Ishikawa (cell line): ENCODE measurements around the gene PRSS27.

ENCODE experiments used
- CEBPB ChIP-seq: IDR thresholded peaks from 2 replicates; pipeline ENCODE4 v1.6.1; 2012
- CREB1 ChIP-seq: IDR thresholded peaks from 2 replicates; pipeline ENCODE4 v1.6.1; 2012; ENCODE audit warnings: low read depth
- EGR1 ChIP-seq: IDR thresholded peaks from 2 replicates; pipeline ENCODE4 v1.6.1; 2012
- EP300 ChIP-seq: IDR thresholded peaks from 2 replicates; pipeline ENCODE4 v1.6.1; 2012; ENCODE audit warnings: borderline replicate concordance
- FOXM1 ChIP-seq: IDR thresholded peaks from 2 replicates; pipeline ENCODE4 v1.6.1; 2012; ENCODE audit warnings: low read depth, borderline replicate concordance
- MAX ChIP-seq: IDR thresholded peaks from 2 replicates; pipeline ENCODE4 v1.6.1; 2012
- NFIC ChIP-seq: IDR thresholded peaks from 2 replicates; pipeline ENCODE4 v1.6.1; 2012
- RAD21 ChIP-seq: IDR thresholded peaks from 2 replicates; pipeline ENCODE4 v1.6.1; 2012; ENCODE audit warnings: low read depth
- TAF1 ChIP-seq: IDR thresholded peaks from 2 replicates; pipeline ENCODE4 v1.6.1; 2012; ENCODE audit warnings: low read depth, mild to moderate bottlenecking
- TCF12 ChIP-seq: IDR thresholded peaks from 2 replicates; pipeline ENCODE4 v1.6.1; 2012; ENCODE audit warnings: low read depth
- TEAD4 ChIP-seq: IDR thresholded peaks from 2 replicates; pipeline ENCODE4 v1.6.1; 2012
- YY1 ChIP-seq: IDR thresholded peaks from 2 replicates; pipeline ENCODE4 v1.6.1; 2012; ENCODE audit warnings: low read depth
- ZBTB7A ChIP-seq: IDR thresholded peaks from 2 replicates; pipeline ENCODE4 v1.6.1; 2012; ENCODE audit warnings: low read depth
- TF ChIP-seq, protein P1 (sequence below): IDR thresholded peaks from 2 replicates; pipeline ENCODE4 v1.6.1; 2012; ENCODE audit warnings: low read depth, mild to moderate bottlenecking
- TF ChIP-seq, protein P2 (sequence below): IDR thresholded peaks from 2 replicates; pipeline ENCODE4 v1.6.1; 2012

PRSS27 gene

DNA sequence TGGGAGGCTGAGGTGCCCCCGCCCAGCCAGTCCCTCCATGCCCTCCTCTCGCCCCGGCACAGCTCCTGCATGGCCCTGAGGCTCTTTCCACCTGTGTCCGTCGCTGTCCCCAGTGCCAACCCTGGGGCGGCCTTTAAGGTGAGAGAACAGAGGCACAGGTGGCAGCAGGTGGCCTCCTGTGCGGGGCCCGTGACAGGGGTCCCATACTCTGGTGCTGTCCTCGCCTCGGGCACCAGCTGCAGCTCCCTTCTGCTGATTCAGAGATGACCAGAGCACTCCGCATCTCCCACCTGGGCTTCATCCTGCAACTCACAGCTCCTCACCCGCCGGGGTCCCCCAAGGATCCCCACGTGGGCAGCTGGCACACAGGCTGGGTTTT, 8.0 kb downstream of the PRSS27 start:
- no peak for TF ChIP-seq NFIC
- TF ChIP-seq, protein P1, sequence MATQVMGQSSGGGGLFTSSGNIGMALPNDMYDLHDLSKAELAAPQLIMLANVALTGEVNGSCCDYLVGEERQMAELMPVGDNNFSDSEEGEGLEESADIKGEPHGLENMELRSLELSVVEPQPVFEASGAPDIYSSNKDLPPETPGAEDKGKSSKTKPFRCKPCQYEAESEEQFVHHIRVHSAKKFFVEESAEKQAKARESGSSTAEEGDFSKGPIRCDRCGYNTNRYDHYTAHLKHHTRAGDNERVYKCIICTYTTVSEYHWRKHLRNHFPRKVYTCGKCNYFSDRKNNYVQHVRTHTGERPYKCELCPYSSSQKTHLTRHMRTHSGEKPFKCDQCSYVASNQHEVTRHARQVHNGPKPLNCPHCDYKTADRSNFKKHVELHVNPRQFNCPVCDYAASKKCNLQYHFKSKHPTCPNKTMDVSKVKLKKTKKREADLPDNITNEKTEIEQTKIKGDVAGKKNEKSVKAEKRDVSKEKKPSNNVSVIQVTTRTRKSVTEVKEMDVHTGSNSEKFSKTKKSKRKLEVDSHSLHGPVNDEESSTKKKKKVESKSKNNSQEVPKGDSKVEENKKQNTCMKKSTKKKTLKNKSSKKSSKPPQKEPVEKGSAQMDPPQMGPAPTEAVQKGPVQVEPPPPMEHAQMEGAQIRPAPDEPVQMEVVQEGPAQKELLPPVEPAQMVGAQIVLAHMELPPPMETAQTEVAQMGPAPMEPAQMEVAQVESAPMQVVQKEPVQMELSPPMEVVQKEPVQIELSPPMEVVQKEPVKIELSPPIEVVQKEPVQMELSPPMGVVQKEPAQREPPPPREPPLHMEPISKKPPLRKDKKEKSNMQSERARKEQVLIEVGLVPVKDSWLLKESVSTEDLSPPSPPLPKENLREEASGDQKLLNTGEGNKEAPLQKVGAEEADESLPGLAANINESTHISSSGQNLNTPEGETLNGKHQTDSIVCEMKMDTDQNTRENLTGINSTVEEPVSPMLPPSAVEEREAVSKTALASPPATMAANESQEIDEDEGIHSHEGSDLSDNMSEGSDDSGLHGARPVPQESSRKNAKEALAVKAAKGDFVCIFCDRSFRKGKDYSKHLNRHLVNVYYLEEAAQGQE, result no peak
- no peak for TF ChIP-seq TAF1
- no peak for TF ChIP-seq CEBPB
- TF ChIP-seq ZBTB7A, result no peak
- TF ChIP-seq FOXM1, result no peak
- no peak for TF ChIP-seq EP300
- no peak for TF ChIP-seq MAX
- TF ChIP-seq TCF12, result no peak
- no peak for TF ChIP-seq CREB1
- no peak for TF ChIP-seq RAD21
- TF ChIP-seq EGR1, result no peak
- TF ChIP-seq TEAD4, result no peak
- no peak for TF ChIP-seq YY1
- TF ChIP-seq, protein P2, sequence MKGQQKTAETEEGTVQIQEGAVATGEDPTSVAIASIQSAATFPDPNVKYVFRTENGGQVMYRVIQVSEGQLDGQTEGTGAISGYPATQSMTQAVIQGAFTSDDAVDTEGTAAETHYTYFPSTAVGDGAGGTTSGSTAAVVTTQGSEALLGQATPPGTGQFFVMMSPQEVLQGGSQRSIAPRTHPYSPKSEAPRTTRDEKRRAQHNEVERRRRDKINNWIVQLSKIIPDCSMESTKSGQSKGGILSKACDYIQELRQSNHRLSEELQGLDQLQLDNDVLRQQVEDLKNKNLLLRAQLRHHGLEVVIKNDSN, result no peak

- no peak for TF ChIP-seq RAD21
- no peak for TF ChIP-seq TCF12
- TF ChIP-seq, protein P1, result no peak
- TF ChIP-seq, protein P2, result no peak
- TF ChIP-seq ZBTB7A, result no peak
- no peak for TF ChIP-seq NFIC
- no peak for TF ChIP-seq CEBPB
- TF ChIP-seq YY1, result no peak
These were observed 8.5 kb downstream of the PRSS27 start for GRCh38 chr16:2711370-2712062.

DNA sequence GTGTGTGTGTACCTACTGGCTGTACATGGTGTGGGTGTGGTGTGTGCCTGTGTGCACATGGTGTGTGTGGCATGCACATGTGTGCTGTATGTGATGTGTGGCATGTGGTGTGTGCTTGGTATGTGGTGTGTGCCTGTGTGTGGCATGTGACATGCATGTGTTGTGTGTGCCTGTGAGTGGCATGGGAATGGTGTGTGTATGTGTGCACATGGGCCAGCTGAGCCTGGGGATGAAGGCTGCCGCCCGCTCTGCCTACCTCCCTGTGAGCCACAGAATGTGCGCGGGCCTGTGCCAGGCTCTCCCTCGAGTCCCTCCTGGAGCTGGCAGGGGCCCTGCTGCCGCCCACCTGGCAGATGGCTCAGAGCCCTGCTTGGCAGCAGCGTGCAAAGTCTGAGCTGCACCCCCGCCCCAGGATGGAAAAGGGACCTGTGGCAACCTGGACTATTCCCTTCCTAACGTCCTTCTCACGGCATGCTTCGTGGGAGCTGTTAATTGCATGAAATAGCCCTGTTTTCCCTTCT, 9.3 kb downstream of the PRSS27 start:
- TF ChIP-seq EP300 (no peak), MAX (no peak), YY1 (no peak), CREB1 (no peak), TCF12 (no peak), TEAD4 (no peak), CEBPB (no peak)
- TF ChIP-seq, protein P2, result no peak

DNA sequence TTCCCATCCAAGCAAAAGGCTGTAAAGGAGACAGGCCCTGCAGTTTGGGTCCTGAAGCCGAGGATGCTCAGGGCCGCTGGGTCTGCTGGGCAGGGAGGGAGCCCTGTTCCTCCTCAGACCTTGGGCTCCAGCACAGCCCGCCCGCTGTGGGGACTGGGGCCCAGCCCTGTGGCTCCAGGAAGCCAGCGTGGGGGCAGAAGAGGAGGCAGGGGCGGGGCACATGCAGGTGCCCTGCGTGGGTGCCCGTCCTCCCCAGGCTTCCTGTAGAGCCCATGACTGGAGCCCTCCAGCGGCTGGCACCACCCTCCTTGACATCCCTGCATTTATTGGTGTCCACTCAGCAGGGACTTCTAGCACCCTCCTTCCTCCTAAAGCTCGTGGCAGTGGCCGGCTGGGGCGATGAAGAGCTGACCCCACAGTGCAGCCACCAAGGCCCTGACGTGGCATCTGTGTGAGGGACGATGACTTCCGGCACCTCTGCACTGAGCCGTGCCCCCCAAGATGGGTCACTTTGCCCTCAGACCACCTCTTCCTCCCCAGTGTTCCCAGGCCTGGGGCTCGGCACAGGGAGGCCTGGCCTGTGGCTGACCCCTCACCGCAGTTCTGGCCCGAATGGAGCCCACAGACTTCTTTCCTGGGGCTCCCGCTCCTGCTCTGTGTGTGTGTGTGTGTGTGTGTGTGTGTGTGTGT, 9.9 kb downstream of the PRSS27 start:
- TF ChIP-seq ZBTB7A, result no peak
- no peak for TF ChIP-seq FOXM1
- TF ChIP-seq RAD21, result no peak
- TF ChIP-seq TAF1, result no peak
- TF ChIP-seq, protein P1, result no peak
- no peak for TF ChIP-seq MAX
- TF ChIP-seq, protein P2, result no peak
- TF ChIP-seq NFIC, result no peak
